Measurements from ENCODE around the gene ADAMTS6.

DNA sequence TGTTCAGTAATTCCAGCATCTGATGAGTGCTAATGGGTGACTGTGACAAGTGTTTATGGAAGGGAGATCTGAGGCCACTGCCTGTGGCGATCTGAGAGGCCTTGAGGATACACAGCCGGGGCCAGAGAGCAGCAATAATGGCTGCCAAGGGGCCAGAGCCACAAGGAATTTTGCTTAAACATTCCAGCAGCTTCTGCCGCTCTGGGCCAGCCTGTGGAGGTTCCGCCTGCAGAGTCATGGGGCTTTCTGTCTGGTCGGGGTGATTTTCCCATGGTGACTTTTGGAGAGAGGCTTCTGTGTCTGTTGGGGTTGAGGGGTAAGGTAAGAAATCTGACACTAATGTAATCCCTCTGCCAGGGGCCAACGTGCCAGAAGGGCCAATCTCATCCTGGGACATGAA, 353.5 kb downstream of the ADAMTS6 start:
- TF ChIP-seq, protein P1, sequence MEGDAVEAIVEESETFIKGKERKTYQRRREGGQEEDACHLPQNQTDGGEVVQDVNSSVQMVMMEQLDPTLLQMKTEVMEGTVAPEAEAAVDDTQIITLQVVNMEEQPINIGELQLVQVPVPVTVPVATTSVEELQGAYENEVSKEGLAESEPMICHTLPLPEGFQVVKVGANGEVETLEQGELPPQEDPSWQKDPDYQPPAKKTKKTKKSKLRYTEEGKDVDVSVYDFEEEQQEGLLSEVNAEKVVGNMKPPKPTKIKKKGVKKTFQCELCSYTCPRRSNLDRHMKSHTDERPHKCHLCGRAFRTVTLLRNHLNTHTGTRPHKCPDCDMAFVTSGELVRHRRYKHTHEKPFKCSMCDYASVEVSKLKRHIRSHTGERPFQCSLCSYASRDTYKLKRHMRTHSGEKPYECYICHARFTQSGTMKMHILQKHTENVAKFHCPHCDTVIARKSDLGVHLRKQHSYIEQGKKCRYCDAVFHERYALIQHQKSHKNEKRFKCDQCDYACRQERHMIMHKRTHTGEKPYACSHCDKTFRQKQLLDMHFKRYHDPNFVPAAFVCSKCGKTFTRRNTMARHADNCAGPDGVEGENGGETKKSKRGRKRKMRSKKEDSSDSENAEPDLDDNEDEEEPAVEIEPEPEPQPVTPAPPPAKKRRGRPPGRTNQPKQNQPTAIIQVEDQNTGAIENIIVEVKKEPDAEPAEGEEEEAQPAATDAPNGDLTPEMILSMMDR (IDR thresholded peaks at IDR 0.05; ENCODE audit: low read depth, low read length, poor library complexity, severe bottlenecking), result no peak
- TF ChIP-seq EZH2phosphoT487 (IDR thresholded peaks at IDR 0.05; ENCODE audit: borderline replicate concordance, low read length), result no peak
